Tibial nerve (tissue), 4 donors: ENCODE measurements around the gene ZNF407. TPM values are rescaled to one million over a fixed set of nuclear protein-coding genes. Genes with fewer than 3 reads are reported as not detected.

Source experiments
- DNase-seq, 2 donors: peaks; one replicate each; pipeline ENCODE4 v3.0.0-alpha.2; 2019; ENCODE audit warnings: low spot score in 2 of 2
- H3K27ac ChIP-seq, 4 donors: fragments of 200-600 bp; sonication (generic) in 3 of 4; one replicate each; pipeline ENCODE4 v1.5.1; 2017 to 2019; ENCODE audit warnings: mild to moderate bottlenecking in 1 of 4
- H3K27me3 ChIP-seq, 2 donors: fragments of 200-600 bp; sonication (generic) in 1 of 2; one replicate each; pipeline versions ENCODE4 v1.5.1 to v1.6.0; 2017 to 2019
- H3K36me3 ChIP-seq, 3 donors: fragments of 200-600 bp; sonication (generic); one replicate each; pipeline ENCODE4 v1.5.1; 2018 to 2019
- H3K4me1 ChIP-seq, 4 donors: fragments of 200-600 bp; sonication (generic) in 3 of 4; one replicate each; pipeline ENCODE4 v1.5.1; 2017 to 2019
- H3K4me3 ChIP-seq, 4 donors: fragments of 200-600 bp; sonication (generic) in 3 of 4; one replicate each; pipeline ENCODE4 v1.5.1; 2017 to 2019; ENCODE audit warnings: mild to moderate bottlenecking in 1 of 4, moderate library complexity in 1 of 4
- H3K9me3 ChIP-seq, 4 donors: fragments of 200-600 bp; sonication (generic) in 3 of 4; one replicate each; pipeline ENCODE4 v1.5.1; 2017 to 2019
- EP300 ChIP-seq, 2 donors: sonication (generic); formaldehyde crosslinking; IDR thresholded peaks; one replicate each; pipeline ENCODE4 v1.6.1; 2017; ENCODE audit warnings: antibody characterized with exemption in 2 of 2, mild to moderate bottlenecking in 1 of 2
- POLR2A ChIP-seq, 2 donors: fragments of 450-650 bp; IDR thresholded peaks; one replicate each; pipeline ENCODE4 v1.6.1; 2017; ENCODE audit warnings: antibody characterized with exemption in 2 of 2, mild to moderate bottlenecking in 2 of 2, moderate library complexity in 2 of 2
- WGBS, 2 donors: methylation state at CpG; one replicate each; pipeline ENCODE4 v1.1.5; 2018; 5-methylcytosine and 5-hydroxymethylcytosine counted together
- total RNA-seq, 4 donors: library from RNA; depleted of rRNA; stranded (reverse); fragments of >200 nt; gene quantifications; one replicate each; pipeline ENCODE4 v1.1.0, GENCODE V29; 2016
- TF ChIP-seq, protein P1 (sequence below), 5 experiments: fragments of 200-600 bp in 3 of 5; fragments of 450-650 bp in 2 of 5; sonication (generic) in 3 of 5; IDR thresholded peaks; one replicate each; pipeline ENCODE4 v1.5.1; 2016 to 2019; ENCODE audit warnings: antibody characterized with exemption in 5 of 5, mild to moderate bottlenecking in 3 of 5, moderate library complexity in 2 of 5

The ZNF407 gene
- total RNA-seq, 4 donors from 2014 or later: 18.6 to 22.8 (median 19.6) TPM

DNA sequence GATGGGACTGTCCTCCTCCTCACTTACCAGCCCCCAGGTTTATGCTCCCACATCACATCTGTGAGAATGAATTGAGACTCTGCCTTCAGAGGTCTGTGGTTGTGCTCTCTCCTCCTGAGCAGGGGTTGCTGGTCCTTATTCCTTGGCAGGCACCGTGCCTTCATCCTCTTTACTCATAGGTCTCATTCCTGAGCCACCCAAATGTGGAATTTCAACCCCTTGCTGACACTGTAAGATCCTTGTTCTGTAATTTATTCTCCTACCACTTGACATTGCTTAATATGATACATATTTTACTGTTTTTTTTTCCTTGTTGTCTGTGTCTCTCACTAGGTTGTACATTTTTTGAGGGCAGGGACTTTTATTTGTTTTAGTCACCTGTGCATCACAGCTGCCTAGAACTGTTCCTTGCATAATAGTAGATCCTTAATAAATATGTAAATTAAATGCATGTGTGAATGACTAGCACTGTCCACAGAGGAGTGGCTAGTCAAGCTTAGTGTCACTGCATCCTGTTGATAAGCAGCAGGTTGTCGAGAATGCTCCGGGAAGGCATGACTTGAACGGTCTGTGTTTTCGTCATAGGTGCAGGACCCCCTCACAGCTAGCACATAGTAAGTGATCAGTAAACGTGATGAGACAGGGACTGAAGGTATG lies 180.6 kb downstream of the ZNF407 start:
- no peaks in the 10 kb centered on the region for H3K27me3 ChIP-seq
- 83 to 88% methylated on average over 6 of the region's 6 CpGs for WGBS, 2 donors
- peaks cover 0 to 16% (median 0%) of the 10 kb centered on the region in 3 donors for H3K36me3 ChIP-seq
- no peak for DNase-seq
- no peak overlapping the region for H3K27ac ChIP-seq
- no peak overlapping the region for H3K4me3 ChIP-seq
- H3K4me1 ChIP-seq: peaks cover 0 to 5% (median 0%) of the 10 kb centered on the region in 4 donors
- no peaks in the 10 kb centered on the region for H3K9me3 ChIP-seq
- no peak for TF ChIP-seq EP300 (IDR thresholded peaks at IDR 0.05)
- no peak for TF ChIP-seq POLR2A (IDR thresholded peaks at IDR 0.05)
- TF ChIP-seq, protein P1, sequence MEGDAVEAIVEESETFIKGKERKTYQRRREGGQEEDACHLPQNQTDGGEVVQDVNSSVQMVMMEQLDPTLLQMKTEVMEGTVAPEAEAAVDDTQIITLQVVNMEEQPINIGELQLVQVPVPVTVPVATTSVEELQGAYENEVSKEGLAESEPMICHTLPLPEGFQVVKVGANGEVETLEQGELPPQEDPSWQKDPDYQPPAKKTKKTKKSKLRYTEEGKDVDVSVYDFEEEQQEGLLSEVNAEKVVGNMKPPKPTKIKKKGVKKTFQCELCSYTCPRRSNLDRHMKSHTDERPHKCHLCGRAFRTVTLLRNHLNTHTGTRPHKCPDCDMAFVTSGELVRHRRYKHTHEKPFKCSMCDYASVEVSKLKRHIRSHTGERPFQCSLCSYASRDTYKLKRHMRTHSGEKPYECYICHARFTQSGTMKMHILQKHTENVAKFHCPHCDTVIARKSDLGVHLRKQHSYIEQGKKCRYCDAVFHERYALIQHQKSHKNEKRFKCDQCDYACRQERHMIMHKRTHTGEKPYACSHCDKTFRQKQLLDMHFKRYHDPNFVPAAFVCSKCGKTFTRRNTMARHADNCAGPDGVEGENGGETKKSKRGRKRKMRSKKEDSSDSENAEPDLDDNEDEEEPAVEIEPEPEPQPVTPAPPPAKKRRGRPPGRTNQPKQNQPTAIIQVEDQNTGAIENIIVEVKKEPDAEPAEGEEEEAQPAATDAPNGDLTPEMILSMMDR (IDR thresholded peaks at IDR 0.05): no peak

DNA sequence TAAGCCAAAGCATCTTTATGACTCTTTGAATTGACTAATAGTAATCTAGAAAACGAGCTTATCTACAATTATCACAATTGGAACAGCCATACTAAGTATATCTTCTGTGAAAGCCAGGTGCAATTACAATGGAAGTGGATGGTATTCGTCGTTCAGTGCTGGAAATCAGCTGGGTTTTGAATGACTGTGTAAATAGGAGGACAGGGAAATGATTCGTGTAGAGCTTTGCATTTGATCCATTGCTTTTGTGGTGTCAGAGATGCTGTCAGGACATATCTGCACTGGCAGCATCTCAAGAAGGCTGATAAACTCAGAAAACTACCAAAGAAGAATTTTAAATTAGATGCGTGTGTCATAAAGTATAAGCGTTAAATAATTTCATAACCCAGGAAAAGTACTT lies 187.1 kb downstream of the ZNF407 start:
- no peak for DNase-seq
- WGBS, 2 donors: 74 to 80% methylated on average over 6 of the region's 6 CpGs
- no peaks in the 10 kb centered on the region for H3K9me3 ChIP-seq
- no peak overlapping the region for H3K27ac ChIP-seq
- H3K27me3 ChIP-seq: no peaks in the 10 kb centered on the region
- TF ChIP-seq, protein P1 (IDR thresholded peaks at IDR 0.05): no peak
- TF ChIP-seq POLR2A (IDR thresholded peaks at IDR 0.05): no peak
- H3K36me3 ChIP-seq: peaks cover 0 to 13% (median 0%) of the 10 kb centered on the region in 3 donors
- no peaks in the 10 kb centered on the region for H3K4me1 ChIP-seq
- H3K4me3 ChIP-seq: no peak overlapping the region

DNA sequence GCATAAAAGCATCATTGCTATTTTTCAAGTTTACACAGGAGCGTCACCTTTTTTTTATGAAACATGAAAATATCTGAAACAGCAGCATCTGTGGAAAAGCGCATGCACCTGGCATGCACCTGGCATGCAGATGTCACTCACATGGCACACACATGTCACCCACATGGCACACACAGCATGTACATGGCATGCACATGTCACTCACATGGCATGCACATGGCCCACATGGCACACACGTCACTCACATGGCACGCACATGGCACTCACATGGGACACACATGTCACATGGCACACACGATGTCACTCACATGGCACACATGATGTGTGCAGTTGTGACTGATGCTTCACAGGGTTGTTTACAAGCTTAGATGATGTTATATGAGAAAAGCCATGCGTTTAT lies 188.0 kb downstream of the ZNF407 start:
- no peak for DNase-seq
- Histone ChIP-seq H3K4me3 (no peak overlapping the region), H3K36me3 (peaks cover 0 to 13% (median 0%) of the 10 kb centered on the region in 3 donors), H3K27me3 (no peaks in the 10 kb centered on the region), H3K4me1 (no peaks in the 10 kb centered on the region), H3K27ac (no peak overlapping the region), H3K9me3 (no peaks in the 10 kb centered on the region)
- WGBS, 2 donors: 95 to 96% methylated on average over 6 of the region's 6 CpGs
- TF ChIP-seq, protein P1 (IDR thresholded peaks at IDR 0.05): no peak
- TF ChIP-seq EP300 (IDR thresholded peaks at IDR 0.05) (no peak), POLR2A (IDR thresholded peaks at IDR 0.05) (no peak)

DNA sequence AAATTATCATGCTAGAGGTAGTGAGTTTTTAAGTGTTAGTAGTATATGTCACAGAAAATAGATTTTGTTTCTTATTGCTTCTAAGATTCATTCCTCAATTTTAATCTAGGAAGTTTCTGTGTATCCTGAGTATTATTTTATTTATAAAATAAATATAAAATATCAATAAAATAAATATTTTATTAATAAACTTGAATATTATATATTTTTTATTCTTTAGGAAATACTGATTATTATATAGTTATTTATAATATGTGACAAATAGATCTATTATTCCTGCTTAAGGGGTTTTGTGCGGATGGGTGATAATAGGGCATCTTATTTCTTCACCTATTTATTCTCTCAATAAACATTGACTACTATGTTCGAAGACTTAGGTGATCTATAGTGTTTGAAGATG lies 191.0 kb downstream of the ZNF407 start:
- Histone ChIP-seq H3K4me3 (no peak overlapping the region), H3K27me3 (no peaks in the 10 kb centered on the region), H3K27ac (no peak overlapping the region), H3K36me3 (peaks cover 0 to 13% (median 0%) of the 10 kb centered on the region in 3 donors), H3K9me3 (no peaks in the 10 kb centered on the region), H3K4me1 (no peaks in the 10 kb centered on the region)
- DNase-seq: no peak
- 48 to 74% methylated on average over 2 of the region's 2 CpGs for WGBS, 2 donors
- TF ChIP-seq POLR2A (IDR thresholded peaks at IDR 0.05): no peak
- no peak for TF ChIP-seq EP300 (IDR thresholded peaks at IDR 0.05)
- TF ChIP-seq, protein P1 (IDR thresholded peaks at IDR 0.05): no peak

DNA sequence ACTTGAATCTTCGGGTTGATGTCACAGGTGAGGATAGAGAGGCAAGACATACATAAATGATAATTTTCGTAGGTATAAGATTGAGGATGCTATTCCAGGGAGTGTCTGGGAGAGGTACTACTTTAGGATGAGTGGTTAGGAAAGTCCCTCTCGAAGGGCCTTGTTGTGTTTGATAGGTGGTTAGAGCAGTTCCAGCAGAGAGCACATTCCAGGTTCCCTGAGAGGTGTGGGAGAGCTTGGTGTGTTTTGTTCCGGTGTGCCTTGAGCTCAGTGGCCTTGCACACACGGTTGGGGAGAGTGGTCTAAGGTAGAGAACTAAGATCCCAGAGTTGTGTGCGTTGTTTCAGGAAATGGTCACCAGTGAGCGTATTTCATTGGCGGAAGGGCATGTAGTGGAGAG lies 191.4 kb downstream of the ZNF407 start:
- peaks cover 0 to 17% (median 0%) of the 10 kb centered on the region in 3 donors for H3K36me3 ChIP-seq
- no peaks in the 10 kb centered on the region for H3K27me3 ChIP-seq
- H3K9me3 ChIP-seq: no peaks in the 10 kb centered on the region
- H3K4me3 ChIP-seq: no peak overlapping the region
- no peak for DNase-seq
- TF ChIP-seq, protein P1 (IDR thresholded peaks at IDR 0.05): no peak
- TF ChIP-seq EP300 (IDR thresholded peaks at IDR 0.05) (no peak), POLR2A (IDR thresholded peaks at IDR 0.05) (no peak)
- H3K27ac ChIP-seq: no peak overlapping the region
- WGBS, 2 donors: 95 to 96% methylated on average over 8 of the region's 8 CpGs
- H3K4me1 ChIP-seq: no peaks in the 10 kb centered on the region
